PFSK-1 (cell line): ENCODE results near the gene VPS13D.

Experiments
- POLR2AphosphoS5 ChIP-seq: IDR thresholded peaks from 2 replicates; pipeline ENCODE4 v1.6.1; 2012; ENCODE audit warnings: low read depth, mild to moderate bottlenecking, control low read depth, low read length, moderate library complexity
- SIN3A ChIP-seq: IDR thresholded peaks from 2 replicates; pipeline ENCODE4 v1.6.1; 2012; ENCODE audit warnings: mild to moderate bottlenecking, low read length, moderate library complexity, borderline replicate concordance; ENCODE audit not compliant: insufficient read depth
- TAF1 ChIP-seq: IDR thresholded peaks from 2 replicates; pipeline ENCODE4 v1.6.1; 2012; ENCODE audit warnings: low read length, control low read depth, borderline replicate concordance; ENCODE audit not compliant: insufficient read depth
- TF ChIP-seq, protein P1 (sequence below), 2 experiments: IDR thresholded peaks; 2 replicates each; pipeline versions ENCODE4 v1.6.1 to v1.8.0; 2011 to 2012; ENCODE audit warnings: low read depth in 2 of 2, low read length in 2 of 2, control low read depth in 1 of 2, inconsistent platforms in 1 of 2, mild to moderate bottlenecking in 1 of 2, moderate library complexity in 1 of 2; ENCODE audit not compliant: insufficient read depth in 1 of 2

DNA sequence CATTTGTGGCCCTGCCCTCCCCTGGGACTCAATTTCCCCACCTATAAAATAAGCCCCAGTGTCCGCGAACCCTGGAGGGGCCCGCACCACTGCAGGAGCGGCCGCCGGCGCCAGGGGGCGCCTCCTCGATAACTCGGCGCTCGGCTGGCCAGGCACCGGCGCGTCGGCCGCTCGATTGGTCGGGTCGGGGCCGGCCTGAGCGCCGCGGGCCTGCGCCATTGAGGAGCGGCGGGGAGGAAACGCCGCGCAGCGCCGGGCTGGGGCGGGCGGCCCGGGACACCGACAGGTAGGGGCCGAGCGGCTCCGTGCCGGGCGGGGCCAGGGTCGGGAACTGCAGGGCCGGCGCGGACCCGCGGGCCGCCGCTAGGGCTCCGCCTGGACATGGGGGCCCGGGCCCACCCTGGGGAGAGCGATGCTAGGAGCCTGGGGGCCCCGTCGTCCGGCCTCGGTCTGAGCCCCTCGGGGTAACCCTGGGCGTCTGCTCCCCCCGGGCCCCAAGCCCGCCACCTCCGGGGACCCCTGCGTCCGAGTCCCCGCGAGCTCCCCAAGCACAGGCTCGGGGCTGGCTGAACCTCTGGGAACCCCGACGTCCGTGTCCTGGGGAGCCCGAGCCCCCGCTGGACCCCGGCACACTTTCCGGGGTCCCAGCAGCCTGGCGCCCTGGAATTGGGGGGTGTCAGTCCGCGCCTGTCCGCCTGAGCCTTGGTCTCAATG is at the start of gene VPS13D:
- TF ChIP-seq TAF1 (no peak), POLR2AphosphoS5 (no peak), SIN3A (no peak)
- TF ChIP-seq, protein P1, sequence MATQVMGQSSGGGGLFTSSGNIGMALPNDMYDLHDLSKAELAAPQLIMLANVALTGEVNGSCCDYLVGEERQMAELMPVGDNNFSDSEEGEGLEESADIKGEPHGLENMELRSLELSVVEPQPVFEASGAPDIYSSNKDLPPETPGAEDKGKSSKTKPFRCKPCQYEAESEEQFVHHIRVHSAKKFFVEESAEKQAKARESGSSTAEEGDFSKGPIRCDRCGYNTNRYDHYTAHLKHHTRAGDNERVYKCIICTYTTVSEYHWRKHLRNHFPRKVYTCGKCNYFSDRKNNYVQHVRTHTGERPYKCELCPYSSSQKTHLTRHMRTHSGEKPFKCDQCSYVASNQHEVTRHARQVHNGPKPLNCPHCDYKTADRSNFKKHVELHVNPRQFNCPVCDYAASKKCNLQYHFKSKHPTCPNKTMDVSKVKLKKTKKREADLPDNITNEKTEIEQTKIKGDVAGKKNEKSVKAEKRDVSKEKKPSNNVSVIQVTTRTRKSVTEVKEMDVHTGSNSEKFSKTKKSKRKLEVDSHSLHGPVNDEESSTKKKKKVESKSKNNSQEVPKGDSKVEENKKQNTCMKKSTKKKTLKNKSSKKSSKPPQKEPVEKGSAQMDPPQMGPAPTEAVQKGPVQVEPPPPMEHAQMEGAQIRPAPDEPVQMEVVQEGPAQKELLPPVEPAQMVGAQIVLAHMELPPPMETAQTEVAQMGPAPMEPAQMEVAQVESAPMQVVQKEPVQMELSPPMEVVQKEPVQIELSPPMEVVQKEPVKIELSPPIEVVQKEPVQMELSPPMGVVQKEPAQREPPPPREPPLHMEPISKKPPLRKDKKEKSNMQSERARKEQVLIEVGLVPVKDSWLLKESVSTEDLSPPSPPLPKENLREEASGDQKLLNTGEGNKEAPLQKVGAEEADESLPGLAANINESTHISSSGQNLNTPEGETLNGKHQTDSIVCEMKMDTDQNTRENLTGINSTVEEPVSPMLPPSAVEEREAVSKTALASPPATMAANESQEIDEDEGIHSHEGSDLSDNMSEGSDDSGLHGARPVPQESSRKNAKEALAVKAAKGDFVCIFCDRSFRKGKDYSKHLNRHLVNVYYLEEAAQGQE (IDR thresholded peaks at IDR 0.05; ENCODE audit: insufficient read depth in 1 of 2, low read depth in 2 of 2, low read length in 2 of 2): no peak
